GM20431 (cell line): ENCODE data around the gene SLC2A2.

Source experiments
- in situ Hi-C: fragments of 300-500 bp; cut with MseI, MboI; formaldehyde crosslinking; loops from one replicate; pipeline ENCODE4 v1.15.0; 2020; ENCODE audit warnings: low sequenced_read_pairs; ENCODE audit not compliant: unreplicated experiment

The SLC2A2 gene

DNA sequence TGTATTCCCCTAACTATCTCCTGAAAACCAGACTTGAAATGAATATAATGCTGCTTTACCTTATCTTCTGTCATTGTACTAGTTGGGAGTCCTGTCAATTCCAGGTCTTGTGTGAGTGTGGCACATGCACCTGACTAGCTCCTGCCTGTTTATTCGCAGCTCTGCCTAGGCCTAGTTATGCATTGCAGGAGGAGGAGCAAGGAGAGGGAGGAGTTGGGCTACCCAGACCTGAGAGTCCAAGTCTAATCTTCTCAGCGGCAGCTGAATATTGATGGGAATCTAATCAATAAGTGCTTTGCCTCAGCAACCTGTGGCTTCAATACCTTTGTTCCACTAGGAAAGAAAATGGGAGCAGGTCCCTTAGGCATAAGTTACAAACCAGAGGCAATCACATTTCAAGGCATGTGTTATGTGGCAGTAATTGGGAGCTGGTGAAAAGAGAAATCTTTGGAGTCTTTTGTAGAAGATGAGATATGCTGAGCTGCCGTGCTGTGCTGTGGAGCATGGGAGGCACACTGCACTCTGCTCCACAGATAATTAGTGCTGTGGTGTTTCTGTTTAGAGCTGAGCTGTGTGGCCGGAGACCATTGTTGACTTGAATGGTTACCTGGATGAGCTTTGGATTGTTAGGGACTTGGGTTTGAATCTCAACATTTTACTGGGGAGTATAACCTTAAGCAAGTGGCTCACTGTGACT is at the start of gene SLC2A2:
SLC2A2 (minus strand) TSS at position 124 of the 697 bp plus-strand sequence; CDS start at position 74, 50 bp downstream.
- in situ Hi-C loops, result no loop called here

- in situ Hi-C loops, result no loop called here
Measured at GRCh38 chr3:171072432-171072831, 45.9 kb upstream of the SLC2A2 start.

DNA sequence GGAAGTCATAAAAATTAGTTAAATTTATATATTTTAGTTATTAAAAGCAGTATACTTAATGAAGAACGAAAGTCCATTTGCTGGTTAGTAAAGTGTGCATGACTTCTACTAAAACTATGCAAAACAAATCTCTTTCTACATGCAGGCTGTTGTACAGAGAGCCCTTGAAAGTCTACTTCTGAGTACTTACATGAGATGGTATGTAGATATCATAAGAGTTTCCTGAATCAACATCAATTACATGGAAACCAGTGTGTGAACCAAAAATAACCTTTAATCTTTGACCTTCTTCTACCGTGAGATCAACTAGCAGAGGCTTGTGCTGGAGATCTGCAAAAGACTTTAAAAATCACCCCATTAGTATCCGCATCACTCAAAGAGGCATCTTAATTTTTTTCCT is 42.1 kb upstream of the SLC2A2 start:
- in situ Hi-C loops, result no loop called here

DNA sequence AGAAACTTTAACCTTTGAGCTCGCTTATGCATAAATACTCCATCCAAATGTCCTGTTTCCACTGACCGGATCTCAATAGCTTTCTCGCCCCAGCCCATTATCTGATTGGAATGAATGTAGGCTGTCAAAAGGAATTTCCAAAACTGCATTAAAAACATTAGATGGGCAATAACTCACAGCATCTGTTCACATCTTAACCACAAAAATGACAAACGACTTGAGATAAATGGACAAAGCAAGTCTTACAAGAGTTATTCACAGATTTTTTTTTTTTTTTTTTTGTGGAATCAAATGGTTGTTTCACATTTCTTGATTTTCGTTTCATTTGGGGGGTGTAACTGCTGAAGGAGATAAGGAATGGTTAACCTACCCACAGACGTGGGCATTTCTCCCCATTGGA is 39.7 kb upstream of the SLC2A2 start:
- in situ Hi-C loops, result no loop called here

DNA sequence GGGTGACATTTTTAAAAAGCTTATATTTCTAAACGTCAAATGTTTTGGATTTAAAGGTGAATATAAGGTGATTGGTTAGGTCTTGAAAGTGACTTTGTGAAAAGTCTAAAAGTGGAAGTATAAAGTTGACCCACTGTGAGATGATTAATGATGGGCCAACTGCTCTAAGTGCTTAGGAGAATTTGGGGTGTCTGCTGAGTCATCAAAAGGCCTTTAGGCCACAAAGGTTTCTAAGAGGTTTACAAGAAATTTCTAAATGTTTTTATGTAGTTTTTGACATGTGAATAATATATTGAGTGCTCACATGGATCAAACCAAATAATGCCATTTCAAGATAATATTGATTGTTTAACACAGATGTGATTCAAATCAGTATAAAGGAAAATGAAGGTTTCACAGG is 39.2 kb upstream of the SLC2A2 start:
- in situ Hi-C loops, result no loop called here

GRCh38 chr3:171064461-171064860 is 37.9 kb upstream of the SLC2A2 start:
- in situ Hi-C loops, result no loop called here

GRCh38 chr3:171061749-171062148 is 35.2 kb upstream of the SLC2A2 start:
- in situ Hi-C loops, result no loop called here

DNA sequence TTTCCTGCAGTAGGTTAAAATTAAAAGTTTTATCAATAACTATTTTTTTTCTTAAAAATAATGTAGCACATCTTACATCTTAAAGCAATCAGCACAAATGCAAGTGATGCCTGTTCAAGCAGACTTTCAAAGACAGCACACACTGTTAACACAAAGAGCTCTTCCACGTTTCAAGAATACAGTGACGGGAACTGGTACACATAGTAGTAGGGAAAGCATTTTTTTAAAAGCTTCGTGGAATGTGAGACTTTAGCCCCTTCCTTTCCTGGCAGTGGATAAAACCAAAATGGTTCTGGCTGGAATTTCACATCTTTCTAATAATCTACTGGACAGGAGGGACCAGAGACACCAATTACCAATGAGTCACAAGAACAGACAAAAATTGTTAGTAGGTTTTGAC is 33.5 kb upstream of the SLC2A2 start:
- in situ Hi-C loops, result no loop called here

GRCh38 chr3:171058873-171059603 is 32.5 kb upstream of the SLC2A2 start:
- in situ Hi-C loops, result no loop called here

DNA sequence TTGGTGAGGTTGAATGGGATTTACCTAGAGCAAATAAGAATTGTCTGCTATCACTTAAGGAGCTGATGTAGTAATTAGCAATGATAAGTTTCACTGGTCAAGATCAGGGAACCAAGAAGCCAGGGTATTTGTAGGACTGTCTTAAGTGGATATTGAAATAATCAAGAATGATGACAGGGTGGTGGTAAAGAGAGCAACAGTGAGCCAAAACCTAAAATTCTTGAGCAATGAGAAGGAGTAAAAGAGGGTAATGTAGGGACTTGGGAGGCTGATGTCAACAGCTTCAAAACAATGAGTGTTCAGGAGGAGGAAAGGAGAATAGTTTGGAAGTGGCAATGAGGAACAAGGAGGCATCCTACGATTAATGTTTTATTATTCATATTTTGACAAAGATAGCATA is 31.5 kb upstream of the SLC2A2 start:
- in situ Hi-C loops, result no loop called here

DNA sequence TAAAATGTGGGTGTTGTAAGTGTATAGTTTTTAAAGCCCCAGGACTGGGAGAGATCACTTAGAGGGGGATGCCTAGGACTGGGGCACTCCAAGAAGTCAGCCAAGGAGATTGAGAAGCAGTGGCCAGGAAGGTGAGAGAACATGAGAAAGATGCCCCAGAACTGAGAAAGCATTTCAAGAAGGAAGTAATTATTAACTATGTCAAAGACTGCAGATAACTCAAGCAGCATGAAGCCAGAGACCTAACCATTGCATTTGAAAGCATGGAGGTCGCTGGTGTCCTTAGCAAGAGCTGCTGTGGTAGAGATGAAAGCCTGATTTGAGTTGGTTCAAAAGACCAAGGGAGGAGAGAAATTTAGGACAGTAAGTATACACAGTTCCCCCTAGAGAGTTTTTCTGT is 30.6 kb upstream of the SLC2A2 start:
- in situ Hi-C loops, result no loop called here

DNA sequence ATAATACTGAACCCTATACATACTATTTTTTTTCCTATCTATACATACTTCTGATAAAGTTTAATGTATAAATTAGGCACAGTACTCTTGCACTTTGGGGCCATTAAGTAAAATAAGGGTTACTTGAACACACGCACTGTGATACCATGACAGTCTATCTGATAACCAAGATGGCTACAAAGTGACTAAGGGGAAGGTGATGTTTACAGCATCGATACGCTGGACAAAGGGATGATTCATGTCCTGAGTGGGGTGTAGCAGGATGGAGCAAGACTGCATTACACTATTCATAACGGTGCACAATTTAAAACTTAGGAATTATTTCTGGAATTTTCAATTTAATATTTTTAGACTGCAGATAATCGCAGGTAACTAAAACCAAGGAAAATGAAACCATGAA is 30.0 kb upstream of the SLC2A2 start:
- in situ Hi-C loops, result no loop called here

DNA sequence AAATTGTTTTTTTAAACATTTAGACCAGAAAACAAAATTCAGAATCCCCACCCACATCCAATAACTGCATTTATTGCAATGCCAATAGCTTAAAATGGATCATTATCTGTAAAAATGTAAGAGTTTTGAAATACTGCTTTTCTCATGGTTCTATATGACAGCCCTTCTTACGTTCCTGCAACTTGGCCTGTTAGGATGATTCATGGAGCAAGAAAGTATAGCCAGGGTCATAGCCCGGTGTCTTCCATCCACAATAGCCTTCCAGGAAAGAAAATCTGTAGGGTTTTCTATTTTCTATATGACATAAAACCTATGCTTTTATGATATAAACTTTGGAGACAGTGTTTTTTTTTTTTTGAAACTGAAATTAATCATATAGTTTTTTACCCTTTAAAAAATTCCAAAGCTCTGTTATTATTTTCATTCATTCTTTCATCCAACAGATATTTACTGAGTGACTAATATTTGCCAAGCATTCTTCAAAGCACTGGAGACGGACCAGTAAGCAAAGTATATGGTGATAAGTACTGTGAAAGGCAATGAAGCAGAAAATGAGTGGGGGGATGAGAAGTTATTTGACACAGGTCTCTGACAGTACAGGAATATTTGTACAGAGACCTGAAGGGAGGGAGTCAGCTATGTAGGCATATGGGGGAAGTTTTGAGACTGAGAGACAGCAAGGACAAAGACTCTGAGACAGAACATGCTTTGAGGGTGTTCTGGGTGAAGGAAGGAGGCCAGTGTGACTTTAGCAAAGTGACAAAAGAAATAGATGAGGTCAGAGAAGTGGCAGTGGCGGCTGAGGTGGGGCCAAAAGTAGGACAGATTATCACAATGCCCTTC is 29.0 kb upstream of the SLC2A2 start:
- in situ Hi-C loops, result no loop called here

- in situ Hi-C loops, result no loop called here
Measured at GRCh38 chr3:171054921-171055320, 28.4 kb upstream of the SLC2A2 start.

DNA sequence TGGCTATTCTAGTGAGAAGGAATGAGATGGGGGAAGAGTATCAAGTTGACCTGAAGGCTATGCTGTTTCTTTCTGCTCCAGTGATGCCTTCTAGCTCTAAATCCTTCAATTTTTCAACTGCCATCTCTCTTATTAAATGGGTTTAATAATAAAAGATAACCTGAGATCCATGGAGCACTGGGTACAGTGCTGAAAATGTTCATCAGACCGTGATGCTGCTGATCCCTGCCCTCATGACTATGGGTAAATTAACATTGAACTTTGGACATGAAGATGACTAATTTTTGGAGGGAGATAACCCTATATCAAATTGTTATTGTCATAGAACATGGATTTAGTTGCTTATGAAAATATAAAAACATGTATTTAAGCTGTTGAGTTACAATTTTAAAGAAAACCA is 27.7 kb upstream of the SLC2A2 start:
- in situ Hi-C loops, result no loop called here

DNA sequence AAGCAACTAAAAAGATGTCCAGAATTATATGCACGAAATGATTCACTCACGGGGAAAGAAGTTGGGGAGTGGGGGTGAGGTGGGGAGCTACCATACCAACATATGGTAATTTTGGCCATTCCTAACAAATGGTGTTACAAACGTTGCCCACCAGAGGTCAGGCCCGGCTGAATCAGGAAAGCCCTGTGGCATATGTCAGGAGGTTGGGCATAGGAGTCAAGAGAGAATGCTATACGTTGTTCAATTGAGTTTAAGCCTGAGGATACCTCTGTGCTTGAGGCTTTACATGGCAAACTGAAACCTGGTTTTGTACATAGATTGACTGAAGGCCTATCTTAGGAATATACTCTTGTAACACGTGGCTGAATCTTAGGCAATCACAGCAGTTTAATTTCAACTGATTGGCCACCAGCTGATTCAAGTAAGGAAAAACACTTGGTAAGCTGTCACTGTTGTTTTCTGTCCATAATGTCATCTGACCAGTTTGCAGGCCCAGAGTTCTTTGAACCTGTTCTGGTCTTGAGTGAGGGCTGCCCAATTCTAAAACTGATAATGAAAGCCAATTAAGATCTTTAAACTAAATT is 23.4 kb upstream of the SLC2A2 start:
- in situ Hi-C loops, result no loop called here

GRCh38 chr3:171046760-171047159 is 20.2 kb upstream of the SLC2A2 start:
- in situ Hi-C loops, result no loop called here

GRCh38 chr3:171044835-171045793 is 18.6 kb upstream of the SLC2A2 start:
- in situ Hi-C loops, result no loop called here

- in situ Hi-C loops, result no loop called here
Measured at GRCh38 chr3:171044384-171044783, 17.9 kb upstream of the SLC2A2 start.
